GM18870 (cell line): ENCODE measurements around the gene ING4.

Experiments
- ATAC-seq: cut with Tn5 transposase; IDR thresholded peaks from one replicate; pipeline ENCODE4 v1.9.1; 2021; ENCODE audit warnings: moderate library complexity; ENCODE audit not compliant: unreplicated experiment

The ING4 gene

DNA sequence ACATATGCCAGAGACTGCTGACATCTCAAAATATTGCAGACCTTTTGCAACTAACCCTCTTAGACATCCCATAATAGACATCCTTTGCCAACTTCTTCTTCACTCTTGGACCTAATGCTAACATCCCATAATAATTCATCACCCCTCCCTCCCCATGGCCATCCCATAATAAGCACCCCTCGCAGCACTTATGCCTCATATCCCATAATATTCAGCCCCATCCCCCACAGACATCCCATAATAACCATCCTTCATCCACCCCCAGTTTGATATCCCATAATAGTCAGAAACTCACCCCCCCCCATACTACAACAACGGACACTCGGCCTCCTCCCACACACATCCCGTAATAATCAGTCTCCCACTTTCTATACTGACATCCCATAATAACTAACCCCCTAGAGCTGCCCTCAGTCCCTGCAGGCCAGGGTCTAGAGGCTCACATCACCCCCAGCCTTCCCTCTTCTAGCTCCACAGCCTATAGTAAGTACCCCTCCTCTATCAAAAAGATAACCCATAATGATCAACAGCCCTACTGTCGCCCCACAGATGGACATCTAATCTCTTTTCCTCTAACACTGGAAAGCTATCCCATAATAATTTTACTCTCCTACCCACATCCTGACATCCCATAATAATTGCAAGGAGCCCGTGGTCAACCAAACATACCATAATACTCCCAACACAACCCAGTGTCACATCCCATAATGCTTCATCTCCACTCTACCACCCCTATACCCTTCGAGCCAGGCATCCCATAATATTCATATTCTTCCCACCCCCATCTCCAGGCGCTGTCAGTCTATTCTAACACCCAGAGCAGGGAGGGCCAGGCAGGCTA, 54.9 kb downstream of the ING4 start:
- no peak for ATAC-seq

DNA sequence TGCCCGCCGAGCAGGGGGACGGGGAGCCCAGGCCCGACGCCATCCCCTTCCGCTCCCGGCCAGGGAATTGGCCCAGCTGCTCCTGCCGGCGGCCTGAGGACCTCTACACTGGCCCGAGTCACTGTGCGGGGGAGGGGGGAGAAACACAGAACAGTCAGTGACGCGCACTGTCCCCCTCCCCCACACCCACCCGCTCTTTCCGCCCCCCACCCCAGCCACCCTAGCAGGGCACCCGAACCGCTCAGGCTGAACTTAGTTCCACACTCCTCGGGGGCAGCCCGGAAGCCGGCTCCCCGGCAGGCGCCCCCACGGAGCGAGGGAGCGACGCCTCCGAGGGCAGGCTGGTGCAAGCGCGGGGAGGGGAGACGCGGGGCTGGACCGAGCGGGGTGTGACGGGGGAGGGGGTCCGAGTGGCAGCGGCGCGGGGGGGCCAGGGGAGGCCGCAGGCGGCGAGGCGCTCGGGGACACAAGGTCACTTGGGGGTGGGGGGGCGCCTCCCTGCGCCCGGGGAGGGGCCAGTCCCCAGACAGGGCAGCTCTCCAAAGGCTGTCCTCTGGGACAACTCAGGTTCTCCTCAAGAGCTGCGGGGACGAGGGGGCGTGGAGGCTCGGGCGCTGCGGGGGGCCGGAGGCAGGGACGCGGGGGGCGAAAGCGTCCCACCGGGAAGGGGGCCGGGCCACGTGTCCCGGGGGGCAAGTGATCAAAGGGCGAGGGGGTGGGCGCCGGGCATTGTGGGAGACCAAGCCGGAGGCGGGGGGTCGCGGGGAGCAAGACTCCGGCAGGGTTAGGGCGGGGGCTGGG, 56.4 kb downstream of the ING4 start:
- no peak for ATAC-seq

DNA sequence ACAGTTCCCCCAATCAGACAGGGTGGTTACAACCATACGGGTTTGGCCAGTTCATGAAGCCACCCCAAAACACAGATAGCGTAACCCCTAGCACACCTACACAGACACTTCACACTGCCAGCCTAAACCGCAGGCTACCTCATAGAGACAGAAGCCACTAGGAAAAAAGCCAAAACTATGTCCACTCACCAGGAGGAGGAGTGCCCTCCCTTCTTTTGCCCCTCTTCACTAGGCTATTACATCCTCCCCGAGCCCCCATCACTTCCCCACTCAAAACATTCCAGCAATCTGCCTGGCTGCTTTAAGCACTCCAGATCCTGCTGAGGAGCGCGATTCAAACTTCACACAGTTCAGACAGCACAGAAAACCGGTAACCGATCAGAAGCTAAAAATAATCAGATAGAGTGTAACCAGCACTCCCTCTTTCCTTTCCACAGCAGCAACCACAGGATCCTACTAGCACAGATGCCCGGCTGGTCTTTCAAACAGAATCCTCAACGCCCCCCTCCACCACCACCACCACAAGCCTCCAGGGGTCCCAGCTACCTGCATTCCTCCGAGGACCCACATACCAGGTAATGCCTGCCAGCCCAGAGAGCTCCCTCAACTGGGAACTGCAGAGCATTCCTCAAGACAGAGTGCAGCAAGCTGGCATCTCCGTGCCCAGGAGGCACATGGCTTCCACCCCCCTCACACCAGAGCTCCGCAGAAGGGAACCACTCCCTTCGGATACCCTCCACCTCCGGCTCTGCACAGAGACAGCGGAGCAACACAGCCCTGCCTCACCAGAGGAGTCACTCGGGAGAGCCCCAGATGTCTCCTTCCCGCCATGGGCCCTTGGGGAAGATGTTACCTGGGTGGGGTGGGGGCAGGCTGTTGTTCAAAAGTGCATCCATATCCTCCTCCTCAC, 57.2 kb downstream of the ING4 start:
- ATAC-seq = no peak

DNA sequence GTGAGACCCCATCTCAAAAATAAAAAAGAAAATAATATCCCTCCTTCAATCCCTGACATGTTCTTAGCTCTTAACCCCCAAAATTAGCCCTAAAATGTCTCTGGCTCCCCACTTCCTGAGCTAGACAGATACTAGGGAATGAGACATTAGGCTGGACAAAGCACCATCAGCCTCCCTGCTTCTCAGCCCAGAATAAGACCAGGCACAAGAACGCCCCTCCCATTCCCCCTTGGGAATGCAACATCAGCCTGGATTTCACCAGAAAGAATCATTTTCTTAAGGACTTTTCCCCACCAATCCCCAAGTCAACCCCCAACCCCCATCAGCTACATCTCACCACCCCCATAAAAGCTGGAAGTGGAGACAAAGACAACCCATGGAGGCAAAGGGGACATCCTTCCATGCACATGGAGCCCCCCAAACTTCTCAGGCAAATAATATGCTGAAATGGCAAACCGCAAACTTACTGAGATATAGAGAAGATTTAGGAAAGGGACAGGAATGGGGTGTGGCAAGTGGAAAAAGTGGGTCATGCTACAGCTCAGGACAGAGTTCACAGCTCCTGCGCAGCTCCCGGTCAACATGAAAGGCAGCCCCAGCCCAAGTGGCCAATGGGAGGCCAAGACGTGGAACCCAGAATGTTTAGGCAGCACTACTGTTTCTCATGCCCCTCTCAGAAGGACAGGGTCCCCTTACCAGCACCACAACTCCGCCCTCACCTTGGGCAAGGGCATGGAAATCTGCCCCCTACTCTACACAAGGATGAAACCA, 58.5 kb downstream of the ING4 start:
- no peak for ATAC-seq

DNA sequence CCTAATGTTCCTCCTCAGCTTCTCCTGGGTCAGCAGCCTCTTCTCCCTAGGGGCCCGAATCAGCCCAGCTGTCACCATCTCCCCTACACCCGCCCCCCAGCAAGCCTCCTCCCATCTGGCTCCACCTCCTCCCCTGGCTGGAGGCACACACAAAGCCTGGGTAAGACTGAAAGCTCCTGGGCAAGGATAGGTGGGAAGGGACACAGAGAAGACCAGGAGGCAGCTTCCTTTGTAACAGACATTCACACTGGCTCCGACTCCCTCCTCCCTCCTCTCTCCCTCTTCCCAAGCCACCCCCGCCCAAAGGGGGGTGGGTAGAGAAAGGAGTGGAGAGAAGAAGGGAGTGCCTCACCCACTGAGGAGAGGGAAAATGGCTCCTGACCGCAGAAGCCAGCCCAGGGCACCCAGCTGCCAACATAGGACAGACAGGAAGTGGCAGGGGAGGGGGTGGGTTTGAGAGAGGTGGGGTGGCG, 59.8 kb downstream of the ING4 start:
- ATAC-seq = no peak

DNA sequence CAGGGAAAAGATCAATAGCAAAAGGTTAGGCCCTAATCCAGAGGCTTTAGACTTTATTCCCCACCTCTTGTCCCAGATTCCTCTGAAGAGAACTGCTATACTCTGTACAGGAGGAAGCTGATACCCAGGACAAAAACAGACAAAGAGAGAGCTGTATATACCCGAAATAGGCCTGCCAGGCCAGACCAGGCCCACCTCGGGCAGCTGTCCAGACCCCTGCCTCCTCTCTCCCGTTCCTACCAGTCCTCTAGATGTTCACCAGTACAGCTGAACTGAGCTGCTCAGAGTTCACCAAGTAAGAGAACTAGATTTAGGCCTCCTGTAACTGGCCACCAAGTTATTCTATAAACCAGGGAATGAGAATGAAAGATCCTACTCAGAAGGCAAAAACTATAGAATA, 60.4 kb downstream of the ING4 start:
- no peak for ATAC-seq
